ENCODE measurements around the gene KDM1B.
A peak's percentile ranks its signal among the peaks of the same experiment; 100 is the strongest.

The KDM1B gene

GRCh38 chr6:18263418-18264218 lies 108.4 kb downstream of the KDM1B start:
- peak in 1 of 2 experiments; percentile 20 for DNase-seq (ENCODE audit: low read depth in 2 of 2)

GRCh38 chr6:18264219-18264922 lies 109.1 kb downstream of the KDM1B start, which contains the start of gene DEK:
Gene DEK (minus strand): TSS chr6:18264530. CDS start chr6:18263987, 543 bp downstream.
- peak; percentile 66 to 79 for DNase-seq (ENCODE audit: low read depth in 2 of 2)

GRCh38 chr6:18264923-18265377 lies 109.7 kb downstream of the KDM1B start:
- no peak for DNase-seq (ENCODE audit: low read depth in 2 of 2)

- DNase-seq (ENCODE audit: low read depth in 2 of 2) = no peak
Observed at GRCh38 chr6:18265787-18266522, 110.7 kb downstream of the KDM1B start.

GRCh38 chr6:18266523-18266912 lies 111.3 kb downstream of the KDM1B start:
- no peak for DNase-seq (ENCODE audit: low read depth in 2 of 2)

- DNase-seq (ENCODE audit: low read depth in 2 of 2) = no peak
Observed at GRCh38 chr6:18268066-18268465, 112.8 kb downstream of the KDM1B start.

GRCh38 chr6:18269253-18269652 lies 114.0 kb downstream of the KDM1B start:
- DNase-seq (ENCODE audit: low read depth in 2 of 2) = no peak

- no peak for DNase-seq (ENCODE audit: low read depth in 2 of 2)
Observed at GRCh38 chr6:18269717-18270116, 114.5 kb downstream of the KDM1B start.

GRCh38 chr6:18270216-18270615 lies 115.0 kb downstream of the KDM1B start:
- no peak for DNase-seq (ENCODE audit: low read depth in 2 of 2)

Data from stimulated activated CD4-positive, alpha-beta T cell treated with anti-CD3 and anti-CD28 coated beads, Interleukin-12 subunit alpha, Interleukin-12 subunit beta, amount 100 ng/mL, for 24 hours (primary cell).